B cell (primary cell): ENCODE measurements around the gene CEMIP.

Experiments used
- EZH2 ChIP-seq: IDR thresholded peaks from 2 replicates; pipeline ENCODE4 v1.6.1; 2012; ENCODE audit warnings: borderline replicate concordance, low read depth, mild to moderate bottlenecking, moderate library complexity, low read length; ENCODE audit not compliant: insufficient read depth, poor library complexity, severe bottlenecking
- TF ChIP-seq, protein P1 (sequence below): fragments of 200-600 bp; IDR thresholded peaks from one replicate; pipeline ENCODE4 v1.8.0; 2022; ENCODE audit warnings: antibody characterized with exemption, mild to moderate bottlenecking

DNA sequence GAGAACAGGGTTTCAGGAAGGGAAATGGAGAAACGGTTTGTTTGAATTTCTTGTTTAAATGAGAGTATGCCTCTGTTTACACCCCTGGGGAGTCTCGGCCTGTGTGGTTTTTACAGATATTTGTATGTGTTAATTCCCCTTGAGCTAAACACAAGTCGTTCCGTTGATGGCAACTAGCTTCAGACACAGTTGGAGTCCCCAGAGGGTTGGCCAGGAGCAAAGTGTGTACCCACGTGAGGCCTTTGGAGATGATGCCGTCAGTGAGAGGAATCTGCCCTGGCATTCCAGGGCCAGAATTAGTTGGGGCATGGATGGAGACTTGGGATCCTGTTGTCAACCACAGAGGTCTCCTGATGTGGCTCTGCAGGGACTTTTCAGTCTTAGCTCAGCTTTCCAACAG is 44.0 kb downstream of the CEMIP start:
- TF ChIP-seq, protein P1, sequence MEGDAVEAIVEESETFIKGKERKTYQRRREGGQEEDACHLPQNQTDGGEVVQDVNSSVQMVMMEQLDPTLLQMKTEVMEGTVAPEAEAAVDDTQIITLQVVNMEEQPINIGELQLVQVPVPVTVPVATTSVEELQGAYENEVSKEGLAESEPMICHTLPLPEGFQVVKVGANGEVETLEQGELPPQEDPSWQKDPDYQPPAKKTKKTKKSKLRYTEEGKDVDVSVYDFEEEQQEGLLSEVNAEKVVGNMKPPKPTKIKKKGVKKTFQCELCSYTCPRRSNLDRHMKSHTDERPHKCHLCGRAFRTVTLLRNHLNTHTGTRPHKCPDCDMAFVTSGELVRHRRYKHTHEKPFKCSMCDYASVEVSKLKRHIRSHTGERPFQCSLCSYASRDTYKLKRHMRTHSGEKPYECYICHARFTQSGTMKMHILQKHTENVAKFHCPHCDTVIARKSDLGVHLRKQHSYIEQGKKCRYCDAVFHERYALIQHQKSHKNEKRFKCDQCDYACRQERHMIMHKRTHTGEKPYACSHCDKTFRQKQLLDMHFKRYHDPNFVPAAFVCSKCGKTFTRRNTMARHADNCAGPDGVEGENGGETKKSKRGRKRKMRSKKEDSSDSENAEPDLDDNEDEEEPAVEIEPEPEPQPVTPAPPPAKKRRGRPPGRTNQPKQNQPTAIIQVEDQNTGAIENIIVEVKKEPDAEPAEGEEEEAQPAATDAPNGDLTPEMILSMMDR, result no peak
- no peak for TF ChIP-seq EZH2
